ENCODE measurements around the gene IGF2R. TPM values are rescaled to one million over a fixed set of nuclear protein-coding genes. Genes with fewer than 3 reads are reported as not detected.

IGF2R gene
- total RNA-seq, 1 donor from 2014 or later: 105 TPM

DNA sequence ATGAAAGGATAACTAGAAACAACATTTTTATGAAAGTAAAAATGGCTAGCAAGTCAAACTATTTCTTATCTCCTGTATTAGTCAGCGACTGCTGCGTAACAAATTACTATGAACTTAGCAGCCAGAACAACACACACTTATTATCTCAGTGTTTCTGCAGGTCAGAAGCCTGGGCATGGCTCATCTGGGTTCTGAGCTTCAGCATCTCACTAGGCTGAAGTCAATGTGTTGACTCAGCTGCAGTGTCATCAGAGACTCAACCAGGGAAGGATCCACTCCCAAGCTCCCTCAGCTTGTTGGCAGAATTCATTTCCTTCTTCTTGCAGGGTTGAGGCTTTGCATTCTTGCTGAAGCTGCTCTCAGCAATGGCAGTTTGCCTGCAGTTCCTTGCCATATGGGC is 33.2 kb upstream of the IGF2R start:
- Mint-ChIP-seq H3K27me3 (ENCODE audit: unreplicated experiment) (peaks cover 1% of the 10 kb centered on the region), H3K27ac (ENCODE audit: unreplicated experiment) (no peak overlapping the region), H3K4me1 (ENCODE audit: low read depth, unreplicated experiment) (peaks cover 2% of the 10 kb centered on the region), H3K9me3 (ENCODE audit: unreplicated experiment) (no peaks in the 10 kb centered on the region), H3K4me3 (ENCODE audit: unreplicated experiment) (no peak overlapping the region), H3K36me3 (ENCODE audit: unreplicated experiment) (no peaks in the 10 kb centered on the region)
- no peak for DNase-seq
- TF ChIP-seq, protein P1, sequence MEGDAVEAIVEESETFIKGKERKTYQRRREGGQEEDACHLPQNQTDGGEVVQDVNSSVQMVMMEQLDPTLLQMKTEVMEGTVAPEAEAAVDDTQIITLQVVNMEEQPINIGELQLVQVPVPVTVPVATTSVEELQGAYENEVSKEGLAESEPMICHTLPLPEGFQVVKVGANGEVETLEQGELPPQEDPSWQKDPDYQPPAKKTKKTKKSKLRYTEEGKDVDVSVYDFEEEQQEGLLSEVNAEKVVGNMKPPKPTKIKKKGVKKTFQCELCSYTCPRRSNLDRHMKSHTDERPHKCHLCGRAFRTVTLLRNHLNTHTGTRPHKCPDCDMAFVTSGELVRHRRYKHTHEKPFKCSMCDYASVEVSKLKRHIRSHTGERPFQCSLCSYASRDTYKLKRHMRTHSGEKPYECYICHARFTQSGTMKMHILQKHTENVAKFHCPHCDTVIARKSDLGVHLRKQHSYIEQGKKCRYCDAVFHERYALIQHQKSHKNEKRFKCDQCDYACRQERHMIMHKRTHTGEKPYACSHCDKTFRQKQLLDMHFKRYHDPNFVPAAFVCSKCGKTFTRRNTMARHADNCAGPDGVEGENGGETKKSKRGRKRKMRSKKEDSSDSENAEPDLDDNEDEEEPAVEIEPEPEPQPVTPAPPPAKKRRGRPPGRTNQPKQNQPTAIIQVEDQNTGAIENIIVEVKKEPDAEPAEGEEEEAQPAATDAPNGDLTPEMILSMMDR (IDR thresholded peaks at IDR 0.05; ENCODE audit: partially characterized antibody, unreplicated experiment): no peak

DNA sequence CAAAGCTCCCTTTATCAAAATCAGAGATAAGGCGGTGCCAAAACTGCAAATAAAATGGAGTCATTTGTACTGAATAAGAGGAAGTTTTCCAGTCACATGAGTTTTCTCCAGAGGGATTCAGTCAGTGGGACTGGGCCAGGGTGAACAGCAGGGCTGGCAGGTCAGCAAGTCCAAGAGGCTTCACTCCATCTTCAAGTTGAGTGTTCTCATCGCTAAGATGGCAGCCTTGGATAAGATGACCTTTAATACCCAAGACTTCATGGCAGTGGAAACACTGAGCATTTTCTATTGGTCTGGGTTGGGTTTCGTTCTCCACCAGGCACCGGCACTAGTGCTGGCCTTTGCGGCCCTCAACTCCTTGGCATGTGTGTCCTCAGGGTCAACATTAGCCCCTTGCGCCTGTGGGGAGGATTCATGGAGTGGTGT is 29.3 kb upstream of the IGF2R start:
- peaks cover 2% of the 10 kb centered on the region for H3K36me3 Mint-ChIP-seq (ENCODE audit: unreplicated experiment)
- no peaks in the 10 kb centered on the region for H3K27me3 Mint-ChIP-seq (ENCODE audit: unreplicated experiment)
- no peak for DNase-seq
- no peak overlapping the region for H3K27ac Mint-ChIP-seq (ENCODE audit: unreplicated experiment)
- TF ChIP-seq, protein P1 (IDR thresholded peaks at IDR 0.05; ENCODE audit: partially characterized antibody, unreplicated experiment): no peak
- peaks cover 2% of the 10 kb centered on the region for H3K9me3 Mint-ChIP-seq (ENCODE audit: unreplicated experiment)
- no peak overlapping the region for H3K4me3 Mint-ChIP-seq (ENCODE audit: unreplicated experiment)
- no peaks in the 10 kb centered on the region for H3K4me1 Mint-ChIP-seq (ENCODE audit: low read depth, unreplicated experiment)

DNA sequence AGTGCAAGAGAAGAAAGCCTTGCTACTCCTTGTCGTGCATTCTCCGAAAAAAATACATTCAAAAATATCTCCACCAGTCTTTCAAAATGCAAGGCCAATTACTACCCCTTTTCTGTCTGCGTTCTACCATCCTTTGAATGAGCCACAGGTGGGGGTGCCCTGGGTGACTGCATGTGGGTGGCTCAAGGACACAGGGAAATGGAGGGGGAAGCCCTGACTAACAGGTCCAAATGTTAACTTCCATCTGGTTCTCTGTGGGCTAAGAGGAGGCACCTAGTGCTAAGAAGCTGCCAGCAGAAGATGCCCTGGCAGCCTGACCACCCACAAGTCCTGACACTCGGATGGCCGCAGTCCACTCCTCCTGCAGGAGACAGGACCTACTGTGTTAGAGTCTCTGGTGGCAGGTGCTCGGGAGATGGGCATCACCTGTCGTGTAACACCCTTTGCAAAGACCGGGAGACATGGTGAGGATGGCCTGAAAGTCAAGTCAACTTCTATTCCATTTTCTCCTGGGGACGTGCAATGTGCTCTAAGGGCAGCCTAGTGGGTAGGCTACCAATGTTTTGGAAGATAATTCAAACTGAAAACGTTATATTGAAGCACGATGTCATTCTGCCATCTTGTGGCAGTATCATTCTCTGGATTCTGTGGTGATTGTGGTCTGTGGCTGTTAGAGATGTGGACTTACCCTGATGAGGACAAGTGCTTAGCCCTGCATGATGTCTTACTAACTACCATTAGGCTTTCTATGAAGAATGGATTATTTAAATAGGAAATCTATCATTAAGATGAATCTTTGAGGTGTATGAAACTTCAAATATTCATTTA is 27.4 kb upstream of the IGF2R start:
- Mint-ChIP-seq H3K4me3 (ENCODE audit: unreplicated experiment) (no peak overlapping the region), H3K9me3 (ENCODE audit: unreplicated experiment) (peaks cover 2% of the 10 kb centered on the region), H3K36me3 (ENCODE audit: unreplicated experiment) (peaks cover 10% of the 10 kb centered on the region), H3K4me1 (ENCODE audit: low read depth, unreplicated experiment) (no peaks in the 10 kb centered on the region), H3K27ac (ENCODE audit: unreplicated experiment) (no peak overlapping the region), H3K27me3 (ENCODE audit: unreplicated experiment) (no peaks in the 10 kb centered on the region)
- TF ChIP-seq, protein P1 (IDR thresholded peaks at IDR 0.05; ENCODE audit: partially characterized antibody, unreplicated experiment): no peak
- no peak for DNase-seq

DNA sequence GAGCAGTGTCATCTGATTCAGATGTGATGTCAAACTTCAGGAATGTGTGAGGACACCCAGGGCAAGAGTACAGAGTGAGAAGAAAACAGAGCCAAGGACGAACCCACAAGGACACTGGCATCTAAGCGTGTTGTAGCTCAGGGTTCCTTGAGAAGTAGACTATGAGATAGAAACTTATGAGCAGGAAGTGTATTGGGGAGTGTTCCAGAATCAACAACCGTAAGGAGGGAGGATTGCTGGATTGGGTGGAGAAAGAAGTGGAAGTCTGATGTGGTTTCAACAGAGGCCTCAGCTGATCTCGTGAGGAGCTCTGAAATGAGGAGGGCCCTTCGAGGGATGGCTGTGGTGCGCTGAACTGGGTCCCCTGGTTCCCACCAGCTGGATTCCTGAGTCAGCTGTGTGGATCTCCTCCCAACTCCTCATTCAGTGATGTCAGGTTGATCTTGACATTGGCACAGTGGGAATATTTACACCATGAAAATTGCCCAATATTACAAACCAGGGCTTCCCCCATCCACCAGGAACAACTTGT is 25.7 kb upstream of the IGF2R start:
- no peak for DNase-seq
- TF ChIP-seq, protein P1 (IDR thresholded peaks at IDR 0.05; ENCODE audit: partially characterized antibody, unreplicated experiment): no peak

DNA sequence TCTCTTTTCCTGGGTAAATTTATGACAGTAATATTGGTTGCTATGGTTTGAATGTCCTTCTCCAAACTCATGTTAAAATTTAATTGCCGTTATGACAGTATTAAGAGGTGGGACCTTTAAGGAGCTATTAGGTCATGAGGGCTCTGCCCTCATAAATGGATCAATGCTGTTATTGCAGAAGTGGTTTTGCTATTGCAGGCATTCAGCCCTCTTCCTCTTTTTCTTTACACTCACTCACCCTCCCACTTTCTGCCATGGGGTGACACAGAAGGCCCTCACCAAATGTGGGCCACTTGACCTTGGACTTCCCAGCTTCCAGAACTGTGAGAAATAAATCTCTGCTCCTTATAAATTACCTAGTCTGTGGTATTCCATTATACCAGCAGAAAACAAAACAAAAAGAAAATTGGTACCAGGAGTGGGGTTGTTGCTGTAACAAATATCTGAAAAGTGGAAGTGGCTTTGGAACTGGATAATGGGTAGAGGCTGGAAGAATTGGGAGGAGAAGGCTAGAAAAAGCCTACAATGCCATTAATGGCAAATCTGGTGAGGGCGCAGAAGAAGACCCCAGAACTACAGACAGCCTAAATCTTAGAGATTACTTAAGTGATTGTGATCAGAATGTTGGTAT is 24.8 kb upstream of the IGF2R start:
- H3K4me3 Mint-ChIP-seq (ENCODE audit: unreplicated experiment): no peak overlapping the region

More for the DNA sequence above, 25.7 kb upstream of the IGF2R start:
- Mint-ChIP-seq H3K4me3 (ENCODE audit: unreplicated experiment) (no peak overlapping the region), H3K9me3 (ENCODE audit: unreplicated experiment) (peaks cover 2% of the 10 kb centered on the region), H3K27ac (ENCODE audit: unreplicated experiment) (no peak overlapping the region), H3K36me3 (ENCODE audit: unreplicated experiment) (peaks cover 10% of the 10 kb centered on the region), H3K4me1 (ENCODE audit: low read depth, unreplicated experiment) (no peaks in the 10 kb centered on the region), H3K27me3 (ENCODE audit: unreplicated experiment) (no peaks in the 10 kb centered on the region)

More for the DNA sequence above, 24.8 kb upstream of the IGF2R start:
- peaks cover 10% of the 10 kb centered on the region for H3K36me3 Mint-ChIP-seq (ENCODE audit: unreplicated experiment)
- peaks cover 2% of the 10 kb centered on the region for H3K9me3 Mint-ChIP-seq (ENCODE audit: unreplicated experiment)
- H3K4me1 Mint-ChIP-seq (ENCODE audit: low read depth, unreplicated experiment): no peaks in the 10 kb centered on the region
- TF ChIP-seq, protein P1 (IDR thresholded peaks at IDR 0.05; ENCODE audit: partially characterized antibody, unreplicated experiment): no peak
- H3K27ac Mint-ChIP-seq (ENCODE audit: unreplicated experiment): no peak overlapping the region
- DNase-seq: no peak
- no peaks in the 10 kb centered on the region for H3K27me3 Mint-ChIP-seq (ENCODE audit: unreplicated experiment)
